ENCODE data around the gene SMARCC2. TPM values are rescaled to one million over a fixed set of nuclear protein-coding genes. Genes with fewer than 3 reads are reported as not detected.

The SMARCC2 gene
- total RNA-seq, 1 donor from 2014 or later = 45.8 TPM

DNA sequence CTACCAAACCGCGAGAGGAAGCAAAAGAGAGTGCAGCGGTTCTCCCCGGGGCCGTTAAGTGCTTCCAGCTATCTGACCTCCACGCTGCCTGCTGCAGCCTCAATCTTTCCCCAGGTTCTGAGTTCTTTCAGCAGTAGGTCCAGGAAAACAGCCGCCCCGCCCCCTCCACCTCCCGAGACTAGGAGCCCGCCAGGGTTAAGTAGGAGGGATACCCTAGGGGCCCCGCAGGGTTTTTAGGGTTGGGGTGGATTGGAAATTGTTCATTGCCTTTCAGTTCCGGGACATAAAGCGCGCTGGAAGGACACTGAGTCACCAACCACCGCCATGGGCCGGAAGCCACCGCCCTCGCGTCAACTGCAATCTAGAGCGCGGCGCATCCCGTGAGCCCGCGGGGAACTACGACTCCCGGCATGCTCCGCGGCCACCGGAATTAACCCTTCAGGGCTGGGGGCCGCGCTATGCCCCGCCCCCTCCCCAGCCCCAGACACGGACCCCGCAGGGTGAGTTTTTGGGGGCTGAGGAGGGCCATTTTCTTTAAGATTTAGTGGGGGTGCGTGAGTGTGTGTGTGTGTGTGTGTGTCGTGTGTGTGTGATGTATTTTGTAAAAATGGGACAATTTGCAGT is 37.0 kb downstream of the SMARCC2 start, which contains the start of gene MYL6B:
Gene MYL6B (plus strand): TSS at position 456 of the 624 bp plus-strand sequence. CDS start 1,332 bp downstream, outside the sequence.
- DNase-seq (ENCODE audit: low read depth in 2 of 2) = peak; percentile 94 to 95

DNA sequence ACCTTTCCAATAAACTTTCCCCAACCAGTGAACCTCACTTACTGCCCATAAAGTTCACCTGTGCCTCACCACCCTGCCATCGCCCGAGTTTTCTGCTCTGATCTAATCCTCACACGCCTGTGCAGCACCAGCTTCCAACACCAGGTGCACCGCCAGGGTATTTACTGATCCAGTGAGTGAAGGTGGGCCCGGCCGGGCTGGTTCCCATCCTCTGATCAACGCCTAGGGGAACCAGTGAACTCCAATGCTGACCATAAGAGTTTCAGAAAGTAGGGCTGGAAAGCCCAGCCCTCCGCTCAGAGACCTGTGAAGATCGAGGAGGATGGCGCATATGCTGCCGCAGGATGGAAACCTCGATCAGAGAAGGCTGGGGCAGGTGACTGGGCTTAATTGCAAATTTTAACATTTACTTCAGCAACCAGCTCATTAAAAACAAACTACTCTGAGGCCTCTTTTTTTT is 37.6 kb downstream of the SMARCC2 start:
- DNase-seq (ENCODE audit: low read depth in 2 of 2) = peak in 1 of 2 donors; percentile 54

DNA sequence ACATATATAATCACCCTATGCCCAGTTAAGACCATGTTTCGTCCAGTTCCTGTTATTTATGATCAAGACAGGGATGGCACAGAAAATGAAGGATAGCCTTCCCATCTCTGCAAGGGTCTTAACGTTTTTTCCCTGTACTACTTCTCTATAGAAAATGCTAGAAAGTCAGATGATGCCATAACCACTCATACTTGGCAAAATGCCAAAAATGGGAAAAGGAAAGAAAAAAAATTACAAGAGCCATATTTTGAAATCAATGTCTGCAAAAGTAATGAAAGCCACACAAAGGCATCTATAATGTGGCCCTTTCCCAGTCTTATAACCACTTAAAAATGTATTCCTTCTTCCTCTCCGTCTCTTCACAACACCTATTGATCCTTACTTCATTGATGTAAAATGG is 38.7 kb downstream of the SMARCC2 start:
- peak; percentile 55 to 58 for DNase-seq (ENCODE audit: low read depth in 2 of 2)

DNA sequence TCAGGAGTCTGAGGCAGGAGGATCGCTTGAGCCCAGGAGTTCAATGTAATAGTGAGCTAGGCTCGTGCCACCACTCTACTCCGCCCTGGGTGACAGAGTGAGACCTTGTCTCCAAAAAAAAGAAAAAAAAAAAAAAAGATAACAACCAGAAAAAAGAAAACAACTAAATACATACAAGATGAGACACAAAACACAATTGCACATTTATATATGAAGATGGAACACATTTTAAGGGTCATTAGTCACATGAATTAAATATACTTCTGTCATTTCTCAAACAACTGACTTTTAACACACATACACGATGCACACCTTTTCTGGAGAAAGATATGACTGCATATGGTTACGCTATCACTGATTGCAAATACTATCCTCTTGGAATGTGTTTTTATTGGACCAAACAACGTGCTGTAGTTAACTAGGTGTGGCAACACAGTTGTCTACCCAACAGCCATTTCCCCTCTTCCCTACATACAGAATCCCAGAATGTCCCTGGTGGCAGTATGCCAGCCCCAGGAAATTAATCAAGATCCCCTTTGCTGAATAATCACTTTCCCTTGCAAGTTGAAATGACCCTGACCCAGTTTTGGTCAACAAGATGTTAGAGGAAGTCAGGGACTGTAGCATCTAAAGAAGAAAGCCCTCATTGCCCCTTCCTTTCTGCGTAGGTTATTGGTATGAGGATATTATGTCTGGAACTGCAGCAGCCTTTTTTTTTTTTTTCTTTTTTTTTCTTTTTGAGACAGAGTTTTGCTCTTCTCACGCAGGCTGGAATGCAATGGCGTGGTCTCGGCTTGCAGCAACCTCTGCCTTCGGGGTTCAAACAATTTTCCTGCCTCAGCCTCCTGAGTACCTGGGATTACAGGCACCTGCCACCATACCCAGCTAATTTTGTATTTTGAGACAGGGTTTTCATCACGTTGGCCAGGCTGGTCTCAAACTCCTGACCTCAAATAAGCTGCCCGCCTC is 42.5 kb downstream of the SMARCC2 start:
- DNase-seq (ENCODE audit: low read depth in 2 of 2) = peak; percentile 78 to 83

DNA sequence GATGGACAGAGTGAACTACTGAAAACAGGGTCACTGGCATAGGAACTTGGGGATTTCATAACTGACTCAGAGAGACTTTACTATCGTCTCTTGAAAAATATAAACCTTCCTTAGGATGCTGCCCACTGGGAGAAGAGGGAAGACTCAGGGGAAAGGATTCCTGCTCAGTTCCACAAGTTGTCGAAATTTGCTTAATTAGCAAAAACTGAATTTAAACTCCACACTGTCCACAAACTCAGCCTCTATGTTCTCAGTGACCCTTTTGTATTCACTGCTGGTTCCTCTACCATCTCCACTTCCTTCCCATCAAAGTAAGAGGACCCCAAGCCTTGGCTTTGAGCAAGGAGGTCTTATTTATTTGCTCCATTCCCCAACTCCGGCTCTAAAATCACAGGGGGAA is 44.1 kb downstream of the SMARCC2 start:
- no peak for DNase-seq (ENCODE audit: low read depth in 2 of 2)

DNA sequence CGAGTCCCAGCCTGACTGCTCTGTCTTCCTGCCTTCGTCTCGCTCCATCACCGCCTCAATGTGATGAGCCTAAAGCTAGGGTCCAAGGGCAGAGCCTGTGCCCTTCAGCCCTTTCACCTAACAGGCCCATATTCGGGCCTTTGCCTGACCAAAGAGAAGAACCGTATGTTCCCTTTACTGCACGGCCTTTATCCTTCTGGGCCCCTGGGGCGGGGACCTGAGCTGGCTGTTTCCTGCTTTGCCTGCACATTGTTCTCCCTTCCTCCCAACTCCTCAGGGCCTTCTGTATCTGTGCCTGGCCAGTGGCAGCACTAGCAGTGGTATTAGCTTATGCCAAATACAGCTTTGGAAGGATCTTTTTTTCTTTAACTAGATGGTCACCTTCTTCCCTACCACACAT is 45.4 kb downstream of the SMARCC2 start:
- DNase-seq (ENCODE audit: low read depth in 2 of 2) = peak; percentile 58 to 76

DNA sequence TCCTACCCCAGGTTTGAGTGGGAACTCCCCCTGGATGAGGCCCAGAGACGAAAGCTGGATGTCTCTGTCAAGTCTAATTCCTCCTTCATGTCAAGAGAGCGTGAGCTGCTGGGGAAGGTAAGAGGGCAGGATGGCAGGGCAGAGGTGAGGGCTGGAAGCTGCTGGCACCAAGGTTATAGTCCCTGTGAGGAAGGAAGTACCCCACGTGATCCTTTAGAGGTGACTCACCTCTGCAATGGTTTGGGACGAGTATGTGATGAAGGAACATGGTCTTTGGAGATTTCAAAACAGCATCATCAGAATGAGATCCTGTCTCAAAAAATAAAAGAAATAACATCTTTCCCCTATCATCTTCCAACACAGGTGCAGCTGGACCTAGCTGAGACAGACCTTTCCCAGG is 46.1 kb downstream of the SMARCC2 start:
- DNase-seq (ENCODE audit: low read depth in 2 of 2) = peak in 1 of 2 donors; percentile 29

DNA sequence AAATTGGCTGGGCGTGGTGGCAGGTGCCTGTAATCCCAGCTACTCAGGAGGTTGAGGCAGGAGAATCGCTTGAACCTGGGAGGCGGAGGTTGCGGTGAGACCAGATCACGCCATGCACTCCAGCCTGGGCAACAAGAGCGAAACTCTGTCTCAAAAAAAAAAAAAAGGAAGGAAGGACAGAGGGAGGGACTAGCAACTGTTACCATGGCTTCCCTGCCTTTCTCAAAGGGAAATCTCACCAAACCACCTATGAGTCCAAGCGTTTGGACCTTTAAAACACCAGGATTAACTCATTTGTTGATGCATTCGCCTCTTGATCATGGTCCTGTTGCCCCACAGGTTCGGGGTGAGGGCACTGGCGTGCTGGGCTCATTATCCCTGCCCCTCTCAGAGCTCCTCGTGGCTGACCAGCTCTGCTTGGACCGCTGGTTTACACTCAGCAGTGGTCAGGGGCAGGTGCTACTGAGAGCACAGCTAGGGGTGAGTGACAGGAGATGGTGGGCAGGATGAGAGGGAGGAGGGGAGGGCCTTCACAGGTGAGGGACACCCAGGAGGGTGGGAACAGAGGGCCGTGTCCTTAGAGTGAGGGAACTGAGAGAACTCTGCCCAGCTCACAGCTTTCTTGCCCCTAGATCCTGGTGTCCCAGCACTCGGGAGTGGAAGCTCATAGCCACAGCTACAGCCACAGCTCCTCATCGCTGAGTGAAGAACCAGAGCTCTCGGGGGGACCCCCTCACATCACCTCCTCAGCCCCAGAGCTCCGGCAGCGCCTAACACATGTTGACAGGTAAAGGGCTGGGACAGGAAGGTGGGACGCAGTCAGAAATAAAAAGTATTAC is 47.1 kb downstream of the SMARCC2 start:
- DNase-seq (ENCODE audit: low read depth in 2 of 2) = no peak

DNA sequence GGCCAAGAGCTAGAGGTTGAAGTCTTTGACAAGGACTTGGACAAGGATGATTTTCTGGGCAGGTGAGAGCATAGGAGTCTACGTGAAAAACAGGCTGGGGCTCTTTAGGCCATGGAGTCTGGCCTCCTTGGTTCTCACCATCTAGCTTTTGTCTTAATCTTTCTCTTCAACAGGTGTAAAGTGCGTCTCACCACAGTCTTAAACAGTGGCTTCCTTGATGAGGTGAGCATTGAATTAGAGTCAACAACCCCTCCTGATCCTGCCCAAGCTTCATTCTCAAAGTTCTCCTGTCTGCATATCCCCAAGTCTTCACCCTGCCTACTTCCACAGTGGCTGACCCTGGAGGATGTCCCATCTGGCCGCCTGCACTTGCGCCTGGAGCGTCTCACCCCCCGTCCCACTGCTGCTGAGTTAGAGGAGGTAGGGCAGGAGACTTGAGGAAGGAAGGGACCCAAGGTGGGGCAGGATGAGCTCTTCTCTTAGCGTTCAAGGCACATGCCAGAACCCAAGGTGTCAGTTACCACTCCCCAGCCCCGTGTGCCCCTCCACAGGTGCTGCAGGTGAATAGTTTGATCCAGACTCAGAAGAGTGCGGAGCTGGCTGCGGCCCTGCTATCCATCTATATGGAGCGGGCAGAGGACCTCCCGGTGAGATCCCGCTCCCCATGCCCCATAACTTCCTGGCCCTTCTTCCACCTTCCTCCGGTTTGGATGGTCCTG is 51.3 kb downstream of the SMARCC2 start:
- no peak for DNase-seq (ENCODE audit: low read depth in 2 of 2)

DNA sequence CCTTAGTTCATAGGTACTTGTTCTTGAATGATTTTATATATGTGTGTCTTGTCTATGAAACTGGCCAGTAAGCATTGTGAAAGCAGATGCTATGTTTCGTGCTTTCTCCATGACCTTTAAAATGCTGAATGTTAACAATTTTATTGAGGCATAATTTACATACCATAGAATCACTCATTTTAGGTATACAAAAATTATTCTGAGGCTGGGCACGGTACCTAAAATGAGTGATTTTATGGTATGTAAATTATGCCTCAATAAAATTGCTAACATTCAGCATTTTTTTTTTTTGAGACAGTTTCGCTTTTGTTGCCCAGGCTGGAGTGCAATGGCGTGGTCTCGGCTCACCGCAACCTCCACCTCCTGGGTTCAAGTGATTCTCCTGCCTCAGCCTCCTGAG is 54.4 kb downstream of the SMARCC2 start:
- DNase-seq (ENCODE audit: low read depth in 2 of 2) = no peak

DNA sequence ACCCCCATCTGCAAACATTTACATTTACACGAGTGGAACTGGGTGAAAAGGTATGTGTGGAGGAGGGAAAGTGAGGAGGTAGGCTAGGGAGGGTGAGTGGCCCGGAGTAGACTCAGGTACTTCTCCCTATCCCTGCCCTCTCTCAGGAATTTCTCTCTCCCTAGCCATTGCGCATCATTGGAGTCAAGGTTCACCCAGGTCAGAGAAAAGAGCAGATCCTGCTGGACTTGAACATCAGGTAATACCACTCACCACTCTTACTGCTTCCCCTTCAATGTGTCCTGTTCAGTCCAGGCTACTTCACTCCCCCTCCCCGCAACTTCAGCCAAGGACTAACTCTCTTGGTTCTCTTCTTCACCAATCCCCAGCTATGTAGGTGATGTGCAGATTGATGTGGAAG is 58.4 kb downstream of the SMARCC2 start:
- no peak for DNase-seq (ENCODE audit: low read depth in 2 of 2)

DNA sequence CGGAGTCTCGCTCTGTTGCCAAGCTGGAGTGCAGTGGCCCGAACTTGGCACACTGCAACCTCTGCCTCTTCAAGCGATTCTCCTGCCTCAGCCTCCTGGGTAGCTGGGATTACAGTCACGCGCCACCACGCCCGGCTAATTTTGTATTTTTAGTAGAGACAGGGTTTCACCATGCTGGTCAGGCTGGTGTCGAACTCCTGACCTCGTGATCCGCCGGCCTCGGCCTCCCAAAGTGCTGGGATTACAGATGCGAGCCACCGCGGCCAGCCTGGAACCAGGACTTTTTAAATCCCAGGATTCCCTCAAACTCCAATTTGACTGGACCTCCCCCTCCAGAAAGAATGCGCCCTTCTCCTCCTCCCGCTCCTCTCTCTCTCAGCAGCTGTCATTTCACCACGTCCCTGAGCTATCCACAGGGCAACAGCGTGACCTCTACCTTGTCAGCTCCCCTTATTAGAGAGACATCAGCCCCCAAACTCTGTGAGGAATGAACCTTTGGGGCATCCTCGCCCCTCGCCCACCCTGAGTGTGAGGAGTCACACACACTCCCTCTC is 59.3 kb downstream of the SMARCC2 start:
- no peak for DNase-seq (ENCODE audit: low read depth in 2 of 2)

DNA sequence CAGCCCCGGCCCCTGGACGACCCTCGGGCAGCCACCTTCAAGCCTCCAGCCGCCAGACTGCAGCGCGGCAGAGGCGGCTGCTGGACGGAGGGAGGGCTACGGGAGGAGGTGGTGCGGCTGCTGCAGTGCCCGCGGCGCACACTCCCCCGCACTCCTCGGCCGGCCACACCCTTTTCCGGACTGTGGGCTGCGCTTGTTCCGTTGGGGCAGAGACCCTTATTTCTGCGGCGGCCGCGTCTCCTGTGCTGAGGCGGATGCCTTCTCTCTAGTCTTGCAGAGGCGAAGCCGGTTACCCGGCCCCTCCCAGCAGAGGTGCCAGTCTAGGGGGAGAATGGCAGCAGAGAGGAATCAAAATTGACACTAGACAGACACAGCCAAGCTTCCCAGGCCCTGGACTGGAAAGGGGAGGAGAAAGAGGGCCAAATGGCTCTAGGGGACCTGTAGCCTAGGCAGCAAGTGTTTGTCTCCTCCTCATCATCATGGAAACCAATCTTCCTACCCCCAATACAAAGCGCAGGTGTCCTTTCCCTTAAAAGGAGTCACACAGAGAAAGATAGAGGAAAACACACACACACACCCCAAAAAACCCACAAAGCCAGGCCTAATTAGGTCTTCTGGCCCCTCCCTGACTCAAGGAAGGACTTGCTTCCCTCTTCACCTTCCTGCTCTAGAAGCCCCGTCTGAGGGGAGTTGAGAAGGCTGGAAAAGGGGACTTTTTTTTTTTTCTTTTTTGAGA is 59.9 kb downstream of the SMARCC2 start:
- DNase-seq (ENCODE audit: low read depth in 2 of 2) = peak; percentile 39 to 62

DNA sequence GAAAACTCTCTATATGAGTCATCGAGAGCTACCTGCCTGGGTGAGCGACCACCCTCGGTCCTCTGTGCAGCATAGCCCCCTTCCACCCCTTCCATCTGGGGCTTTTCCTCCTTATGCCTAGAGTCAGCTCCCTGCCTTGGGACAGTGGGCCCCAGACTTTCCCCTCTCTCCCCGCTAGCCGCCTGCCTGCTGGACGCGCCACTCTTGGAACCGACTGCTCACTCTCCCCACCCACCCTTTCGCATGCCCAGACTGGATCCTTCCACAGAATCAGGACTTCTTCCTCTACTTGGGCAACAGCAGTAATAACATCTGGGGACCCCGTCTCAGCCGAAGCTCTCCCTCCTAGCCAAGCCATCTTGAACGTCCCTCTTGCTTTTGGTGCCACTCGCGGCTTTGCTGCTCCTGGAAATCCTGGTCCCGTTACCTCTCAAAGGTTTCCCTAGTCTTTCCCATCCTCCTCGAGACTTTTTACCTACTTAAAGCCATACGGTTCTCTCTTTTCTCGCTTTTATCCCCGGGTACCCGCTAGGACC is 60.5 kb downstream of the SMARCC2 start:
- peak in 1 of 2 donors; percentile 45 for DNase-seq (ENCODE audit: low read depth in 2 of 2)

DNA sequence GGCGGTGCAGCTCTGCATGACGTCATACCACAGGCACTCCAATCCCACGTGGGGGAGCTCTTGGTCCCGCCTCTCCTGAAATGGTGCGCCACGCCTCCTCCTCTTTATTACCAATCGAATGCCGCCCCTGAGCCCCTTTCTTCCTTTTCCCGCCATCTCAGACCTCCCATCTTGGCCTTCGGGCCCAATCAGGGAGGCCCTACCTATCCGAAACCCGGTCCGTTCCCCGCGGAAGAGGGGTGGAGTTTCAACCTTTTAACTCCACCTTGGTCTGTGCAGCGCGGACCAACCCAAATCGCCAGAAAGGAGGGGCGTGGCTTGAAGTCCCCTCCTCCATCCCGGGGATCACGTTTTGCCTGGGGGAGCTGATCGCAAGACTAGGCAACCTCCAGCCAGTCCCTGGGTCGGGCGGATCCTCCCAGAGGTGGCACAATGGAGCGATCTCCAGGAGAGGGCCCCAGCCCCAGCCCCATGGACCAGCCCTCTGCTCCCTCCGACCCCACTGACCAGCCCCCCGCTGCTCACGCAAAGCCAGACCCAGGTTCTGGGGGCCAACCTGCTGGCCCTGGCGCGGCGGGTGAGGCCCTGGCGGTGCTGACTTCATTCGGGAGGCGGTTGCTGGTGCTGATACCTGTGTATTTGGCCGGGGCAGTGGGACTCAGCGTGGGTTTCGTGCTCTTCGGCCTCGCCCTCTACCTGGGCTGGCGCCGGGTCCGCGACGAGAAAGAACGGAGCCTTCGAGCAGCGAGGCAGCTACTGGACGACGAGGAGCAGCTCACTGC is 61.2 kb downstream of the SMARCC2 start, which contains the start of gene ESYT1:
Gene ESYT1 (plus strand): TSS at position 380 of the 782 bp plus-strand sequence. CDS start 53 bp downstream, at position 433.
- DNase-seq (ENCODE audit: low read depth in 2 of 2) = peak; percentile 100

DNA sequence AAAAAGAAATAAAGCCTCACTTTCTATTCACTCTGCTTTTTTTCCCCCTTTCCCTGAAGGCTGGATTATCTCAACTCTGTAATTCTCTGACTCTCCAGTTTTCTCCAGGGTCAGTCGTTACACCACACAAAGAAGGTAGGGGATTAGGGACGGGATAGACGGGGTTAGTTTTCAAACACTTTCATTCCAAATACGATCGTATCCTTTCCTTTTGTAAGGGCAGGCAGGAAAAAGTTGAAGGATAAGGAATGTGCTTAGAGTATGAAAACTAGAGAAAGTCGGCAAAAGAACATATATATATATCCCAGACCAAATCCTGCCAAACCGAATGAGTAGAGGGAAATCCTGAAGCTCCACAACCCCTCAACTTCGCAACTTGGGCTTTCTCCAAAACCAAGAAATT is 61.8 kb downstream of the SMARCC2 start:
- no peak for DNase-seq (ENCODE audit: low read depth in 2 of 2)

DNA sequence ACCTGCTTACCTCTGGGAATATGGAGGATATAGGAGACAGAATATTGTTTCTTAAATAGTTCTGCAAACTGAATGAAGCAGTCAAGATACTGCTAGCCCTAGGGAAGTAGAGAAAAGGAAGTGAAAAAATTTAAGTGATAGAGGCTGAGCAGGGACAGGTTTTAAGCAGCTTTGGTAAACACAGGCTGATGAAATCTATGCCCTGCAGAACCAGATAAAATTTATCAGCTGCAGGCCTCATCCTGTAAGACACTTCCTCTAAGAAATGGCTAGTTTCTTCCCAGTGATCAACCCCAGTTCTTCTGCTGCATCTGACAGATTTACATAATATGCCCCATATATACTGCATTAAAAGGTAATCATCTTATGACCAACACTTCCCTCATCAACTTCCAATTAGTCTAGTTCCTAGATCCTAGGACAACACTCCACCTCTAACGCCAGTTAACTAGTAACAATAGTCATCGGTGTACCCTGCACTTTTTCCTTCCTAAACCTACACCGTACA is 62.5 kb downstream of the SMARCC2 start:
- DNase-seq (ENCODE audit: low read depth in 2 of 2) = no peak

DNA sequence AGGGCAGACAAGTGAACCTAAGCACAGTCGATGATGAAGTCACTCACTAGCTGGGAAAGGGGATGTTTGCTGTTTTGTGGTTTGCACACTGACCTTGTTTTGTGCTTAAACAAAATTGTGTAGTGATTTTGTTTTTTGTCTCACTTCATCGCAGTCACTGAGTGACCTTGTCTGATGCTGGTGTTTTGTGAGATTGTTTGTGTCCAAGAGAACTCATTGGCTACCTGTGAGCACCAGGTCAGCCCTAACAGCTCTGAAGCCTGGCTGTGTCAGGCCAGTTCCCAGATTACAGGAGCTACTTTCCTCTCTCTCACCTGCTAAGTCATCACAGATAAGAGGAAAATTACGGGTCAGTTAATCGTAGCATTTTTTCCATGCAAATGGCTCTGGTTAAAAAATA is 65.2 kb downstream of the SMARCC2 start:
- DNase-seq (ENCODE audit: low read depth in 2 of 2) = no peak
